Thoracic aorta (tissue), 2 donors: ENCODE data around the gene ZNF746. TPM values are rescaled to one million over a fixed set of nuclear protein-coding genes. Genes with fewer than 3 reads are reported as not detected.
"Not testable (repeated sequence)": the region's sequence is repeated elsewhere in the genome, so short reads cannot be mapped to it uniquely, and the experiment has no call there.

ENCODE experiments used
- ATAC-seq: fragments of 150-250 bp; one replicate; pipeline ENCODE4 v1.8.0; 2017; ENCODE audit warnings: low read depth; ENCODE audit not compliant: insufficient number of reproducible peaks, low FRiP score
- DNase-seq: peaks from one replicate; pipeline ENCODE4 v3.0.0-alpha.2; 2020; ENCODE audit warnings: low spot score
- H3K27ac ChIP-seq, 2 donors: fragments of 200-600 bp; sonication (generic); 1 replicate in 1 of 2; 2 replicates in 1 of 2; pipeline ENCODE4 v1.5.1; 2016; ENCODE audit warnings: mild to moderate bottlenecking in 2 of 2, moderate library complexity in 2 of 2
- H3K27me3 ChIP-seq: fragments of 200-600 bp; sonication (generic); replicated peaks from 2 replicates; pipeline ENCODE4 v1.6.0; 2016; ENCODE audit warnings: mild to moderate bottlenecking; ENCODE audit not compliant: insufficient read depth
- H3K36me3 ChIP-seq: fragments of 200-600 bp; sonication (generic); one replicate; pipeline ENCODE4 v1.5.1; 2016
- H3K4me1 ChIP-seq, 2 donors: fragments of 200-600 bp; sonication (generic); 1 replicate in 1 of 2; 2 replicates in 1 of 2; pipeline versions ENCODE4 v1.5.1 to v1.6.0; 2016; ENCODE audit warnings: low read depth in 2 of 2, mild to moderate bottlenecking in 1 of 2; ENCODE audit not compliant: control insufficient read depth in 1 of 2
- H3K4me3 ChIP-seq: fragments of 200-600 bp; sonication (generic); 2 replicates; pipeline ENCODE4 v1.5.1; 2016; ENCODE audit warnings: mild to moderate bottlenecking
- H3K9me3 ChIP-seq: fragments of 200-600 bp; sonication (generic); 2 replicates; pipeline ENCODE4 v1.5.1; 2016
- CTCF ChIP-seq: fragments of 200-600 bp; sonication (generic); IDR thresholded peaks from one replicate; pipeline ENCODE4 v1.5.1; 2019; ENCODE audit warnings: antibody characterized with exemption
- total RNA-seq, 2 donors: library from RNA; depleted of rRNA; stranded (reverse); fragments of >200 nt; gene quantifications; one replicate each; pipeline versions ENCODE4 v1.1.0 to v1.2.3, GENCODE V29; 2016

The ZNF746 gene
- total RNA-seq, 2 donors from 2014 or later = 26.0 to 39.0 TPM

DNA sequence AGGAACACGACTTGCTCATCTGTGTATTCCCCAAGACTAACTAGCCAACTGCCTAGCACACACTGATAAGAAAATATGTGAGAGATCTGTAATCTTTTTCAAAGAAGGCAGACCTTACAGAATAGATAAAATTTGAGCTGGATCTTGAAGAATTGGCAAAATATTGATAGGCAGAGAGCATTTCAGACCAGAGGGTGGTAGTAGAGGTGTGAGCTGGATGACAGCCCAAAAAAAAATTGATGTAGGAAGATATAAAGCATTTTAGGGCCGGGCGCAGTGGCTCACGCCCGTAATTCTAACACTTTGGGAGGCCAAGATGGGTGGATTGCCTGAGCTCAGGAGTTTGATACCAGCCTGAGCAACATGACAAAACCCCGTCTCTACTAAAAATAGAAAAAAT lies 1.2 kb upstream of the ZNF746 start:
- Histone ChIP-seq H3K4me3 (no peak overlapping the region), H3K27ac (no peak overlapping the region), H3K36me3 (peaks cover 4% of the 10 kb centered on the region), H3K4me1 (peaks cover 9 to 12% of the 10 kb centered on the region in 2 donors), H3K27me3 (no peaks in the 10 kb centered on the region), H3K9me3 (no peaks in the 10 kb centered on the region)
- no peak for TF ChIP-seq CTCF
- ATAC-seq = no peak
- no peak for DNase-seq

DNA sequence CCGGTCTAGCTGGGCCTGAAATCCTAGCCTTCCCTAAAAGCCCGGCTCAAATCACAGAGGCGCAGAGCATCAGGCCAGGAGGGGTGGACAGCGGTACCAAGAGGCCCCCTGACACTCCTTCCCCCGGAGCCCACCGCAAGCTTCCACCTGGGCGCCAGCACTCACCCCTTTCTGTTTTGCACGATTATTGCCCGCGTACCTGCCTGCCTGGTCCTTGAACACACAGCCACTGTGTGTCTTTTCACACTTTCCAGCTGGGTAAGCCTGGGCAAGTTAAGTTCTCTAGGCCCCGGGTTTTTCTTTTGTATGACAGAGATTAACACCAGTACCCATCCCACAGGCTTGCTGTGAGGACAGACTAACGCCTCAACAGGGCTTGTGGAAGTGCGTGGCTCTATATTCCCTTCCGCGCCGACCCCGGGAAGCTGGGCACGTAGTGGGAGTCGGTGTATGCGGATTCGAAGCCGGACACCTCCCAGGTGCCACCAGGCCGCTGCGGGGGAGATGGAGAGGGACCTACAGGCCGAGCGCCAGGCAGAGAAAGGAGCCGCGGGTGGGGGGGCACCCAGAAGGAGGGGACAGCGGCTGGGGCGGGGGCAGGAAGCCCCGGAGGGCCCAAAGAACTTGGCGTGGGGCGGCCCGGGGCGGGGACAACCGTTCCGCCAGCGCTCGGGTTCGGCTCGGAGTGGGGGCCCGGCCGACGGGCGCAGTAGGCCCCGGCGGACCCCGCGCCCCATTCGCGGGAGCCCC lies 792 bp downstream of the ZNF746 start:
- Histone ChIP-seq H3K36me3 (peaks cover 24% of the 10 kb centered on the region), H3K27me3 (no peaks in the 10 kb centered on the region), H3K27ac (peak overlapping the region; percentile 74 to 76), H3K9me3 (no peaks in the 10 kb centered on the region), H3K4me1 (peaks cover 9 to 12% of the 10 kb centered on the region in 2 donors), H3K4me3 (peak overlapping the region; percentile 88)
- ATAC-seq (peak; percentile 13), DNase-seq (no peak)
- no peak for TF ChIP-seq CTCF

GRCh38 chr7:149495785-149496641 lies 1.6 kb downstream of the ZNF746 start:
- peaks cover 32% of the 10 kb centered on the region for H3K36me3 ChIP-seq
- peak overlapping the region; percentile 74 to 76 for H3K27ac ChIP-seq
- peaks cover 9 to 12% of the 10 kb centered on the region in 2 donors for H3K4me1 ChIP-seq
- no peak for ATAC-seq
- DNase-seq = peak; percentile 71
- H3K27me3 ChIP-seq = no peaks in the 10 kb centered on the region
- no peaks in the 10 kb centered on the region for H3K9me3 ChIP-seq
- peak overlapping the region; percentile 88 for H3K4me3 ChIP-seq
- no peak for TF ChIP-seq CTCF

DNA sequence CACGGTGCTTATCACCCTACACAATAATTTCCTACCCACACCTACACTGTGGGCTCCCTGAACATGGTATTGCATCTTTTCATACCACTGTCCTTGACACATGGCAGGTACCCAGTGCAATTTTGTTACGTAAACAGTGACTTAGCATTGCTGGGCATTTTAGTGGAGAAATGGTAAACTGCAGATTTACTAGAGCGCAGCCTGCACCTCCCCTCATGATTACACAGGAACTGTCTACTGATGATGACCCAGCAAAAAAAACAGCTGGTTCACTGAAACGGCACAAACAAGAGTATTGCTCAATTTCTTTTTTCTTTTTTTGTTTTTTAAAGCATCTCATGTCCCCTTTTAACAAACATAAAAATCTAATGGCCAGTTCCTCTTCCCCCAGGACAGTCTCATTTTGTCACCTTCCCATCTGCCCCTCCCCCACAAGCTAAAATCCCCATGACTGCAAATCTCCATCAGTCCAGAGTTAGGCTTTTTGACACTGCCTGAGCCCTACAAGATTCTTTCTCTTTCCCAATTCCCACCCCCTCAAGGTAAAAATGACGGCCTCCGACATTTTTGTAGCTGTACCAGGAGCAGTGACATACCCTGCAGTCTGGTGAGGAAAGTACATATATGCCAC lies 2.8 kb downstream of the ZNF746 start:
- Histone ChIP-seq H3K4me3 (no peak overlapping the region), H3K27me3 (no peaks in the 10 kb centered on the region), H3K27ac (no peak overlapping the region), H3K9me3 (no peaks in the 10 kb centered on the region), H3K36me3 (peaks cover 42% of the 10 kb centered on the region), H3K4me1 (peaks cover 9 to 12% of the 10 kb centered on the region in 2 donors)
- DNase-seq = no peak
- no peak for TF ChIP-seq CTCF
- ATAC-seq = no peak

DNA sequence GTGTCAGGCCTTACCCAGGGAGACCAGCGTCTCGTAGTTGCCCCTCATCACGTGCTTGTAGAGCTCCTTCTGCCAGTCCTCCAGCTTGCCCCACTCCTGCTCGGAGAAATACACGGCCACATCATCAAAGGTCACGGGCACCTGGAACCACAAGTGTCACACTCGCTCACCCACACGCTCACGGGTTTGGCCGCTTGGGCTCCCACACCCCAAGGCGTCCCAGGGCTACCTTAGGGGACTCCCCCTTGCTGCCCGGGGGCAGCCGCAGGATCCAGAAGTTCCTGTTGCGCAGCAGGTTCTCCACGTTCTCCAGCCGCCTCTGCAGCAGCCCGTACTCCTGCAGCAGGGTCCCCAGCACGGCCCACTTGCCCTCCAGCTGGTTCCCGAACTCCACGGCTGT lies 3.6 kb downstream of the ZNF746 start:
- peaks cover 49% of the 10 kb centered on the region for H3K36me3 ChIP-seq

More for the DNA sequence above, 3.6 kb downstream of the ZNF746 start:
- H3K4me1 ChIP-seq = peaks cover 9 to 12% of the 10 kb centered on the region in 2 donors
- not testable (repeated sequence) for DNase-seq, H3K9me3 ChIP-seq, ATAC-seq, H3K27ac ChIP-seq, H3K27me3 ChIP-seq, H3K4me3 ChIP-seq
